GM12878 (cell line): Measurements from ENCODE around the gene SNRPB2. TPM values are rescaled to one million over a fixed set of nuclear protein-coding genes. Genes with fewer than 3 reads are reported as not detected.

ENCODE experiments used
- ATAC-seq: fragments of 200-7000 bp; cut with Tn5 transposase; 3 replicates; pipeline ENCODE4 v1.9.1; 2020; ENCODE audit warnings: mild to moderate bottlenecking, moderate library complexity
- BruUV-seq: library from RNA; stranded (reverse); fragments of 400-500 nt; replicated peaks from 2 replicates; lab custom pipeline; 2021; lab: Mats Ljungman, UMichigan
- CTCF ChIA-PET: fragments of 300-600 bp; sonication (Branson Sonifier 250); formaldehyde crosslinking; extraction: SDS; loops from one replicate; lab custom pipeline; 2021; ENCODE audit warnings: inconsistent platforms; lab: Yijun Ruan, JAX
- POLR2A ChIA-PET: fragments of 350-600 bp; formaldehyde crosslinking; extraction: SDS; loops from one replicate; lab custom pipeline; 2021; ENCODE audit warnings: inconsistent platforms; lab: Charles Lee
- RAD21 ChIA-PET: fragments of 300-600 bp; sonication (Branson Sonifier 250); formaldehyde crosslinking; loops from one replicate; lab custom pipeline; 2023; ENCODE audit warnings: antibody characterized with exemption; ENCODE audit not compliant: unreplicated experiment; lab: Charles Lee
- SMC1A ChIA-PET: fragments of 300-600 bp; sonication (Branson Sonifier 250); formaldehyde crosslinking; loops from one replicate; lab custom pipeline; 2023; ENCODE audit not compliant: unreplicated experiment, uncharacterized antibody; lab: Charles Lee
- DNase-seq: peaks from one replicate; pipeline ENCODE4 v3.0.0-alpha.2; 2011; ENCODE audit warnings: low read depth, low spot score
- FAIRE-seq: peaks from 3 replicates; lab custom pipeline; 2011; peaks lifted over from hg19 to GRCh38; lab: Jason Lieb, UNC
- H2AFZ ChIP-seq: 2 replicates; pipeline ENCODE4 v1.6.0; 2011; ENCODE audit warnings: low read depth, low read length, control low read depth; ENCODE audit not compliant: control insufficient read depth
- H3K27ac ChIP-seq: 2 replicates; pipeline ENCODE4 v1.5.1; 2011; ENCODE audit warnings: control low read depth; ENCODE audit not compliant: control insufficient read depth, insufficient read depth
- H3K27me3 ChIP-seq, 2 experiments: replicated peaks in 1 of 2; 2 replicates each; pipeline versions ENCODE4 v1.6.0 to v1.6.1; 2011; ENCODE audit warnings: low read length in 1 of 2; ENCODE audit not compliant: control insufficient read depth in 2 of 2, insufficient read depth in 2 of 2
- H3K36me3 ChIP-seq, 2 experiments: 2 replicates each; pipeline ENCODE4 v1.5.1; 2011; ENCODE audit warnings: low read length in 1 of 2; ENCODE audit not compliant: control insufficient read depth in 2 of 2, insufficient read depth in 2 of 2
- H3K4me1 ChIP-seq: 2 replicates; pipeline ENCODE4 v1.6.1; 2011; ENCODE audit warnings: mild to moderate bottlenecking, low read length, moderate library complexity, mixed read lengths; ENCODE audit not compliant: control insufficient read depth, insufficient read depth
- H3K4me2 ChIP-seq: 2 replicates; pipeline ENCODE4 v1.6.0; 2011; ENCODE audit warnings: control low read depth; ENCODE audit not compliant: control insufficient read depth, insufficient read depth
- H3K4me3 ChIP-seq: fragments of 200-600 bp; sonication (generic); 2 replicates; pipeline ENCODE4 v1.5.1; 2016
- H3K79me2 ChIP-seq: 2 replicates; pipeline ENCODE4 v1.6.0; 2011; ENCODE audit warnings: low read length; ENCODE audit not compliant: control insufficient read depth, insufficient read depth
- H3K9ac ChIP-seq: 2 replicates; pipeline ENCODE4 v1.8.0; 2011; ENCODE audit warnings: low read length, control low read depth, mixed read lengths; ENCODE audit not compliant: control insufficient read depth, insufficient read depth
- H3K9me3 ChIP-seq: replicated peaks from 3 replicates; pipeline ENCODE4 v1.5.1; 2011; ENCODE audit warnings: mild to moderate bottlenecking, low read length; ENCODE audit not compliant: control insufficient read depth, insufficient read depth
- H4K20me1 ChIP-seq: 2 replicates; pipeline ENCODE4 v1.6.0; 2011; ENCODE audit not compliant: control insufficient read depth, insufficient read depth
- CHD1 ChIP-seq: IDR thresholded peaks from 2 replicates; pipeline ENCODE4 v1.6.1; 2012; ENCODE audit warnings: low read depth, low read length, improper control_type of control experiment
- CREM ChIP-seq: IDR thresholded peaks from 2 replicates; pipeline ENCODE4 v1.6.1; 2014; ENCODE audit warnings: antibody characterized with exemption, low read depth
- CTCF ChIP-seq, 3 experiments: IDR thresholded peaks in 2 of 3; conservative IDR thresholded peaks in 1 of 3; 2 replicates each; pipeline ENCODE4 v1.5.1; 2011; ENCODE audit warnings: low read depth in 3 of 3, low read length in 3 of 3, mild to moderate bottlenecking in 3 of 3, control low read depth in 2 of 3, moderate library complexity in 2 of 3, inconsistent platforms in 1 of 3, mixed read lengths in 1 of 3; ENCODE audit not compliant: control insufficient read depth in 2 of 3, insufficient read depth in 1 of 3; ENCODE audit errors: extremely low read depth in 1 of 3
- E4F1 ChIP-seq: fragments of 450-650 bp; IDR thresholded peaks from 2 replicates; pipeline ENCODE4 v1.6.1; 2018; ENCODE audit warnings: borderline replicate concordance, mild to moderate bottlenecking; ENCODE audit not compliant: partially characterized antibody
- ESRRA ChIP-seq: IDR thresholded peaks from 2 replicates; pipeline ENCODE4 v1.6.1; 2012; ENCODE audit warnings: mild to moderate bottlenecking, low read length, improper control_type of control experiment
- HDGF ChIP-seq: fragments of 450-650 bp; IDR thresholded peaks from 2 replicates; pipeline ENCODE4 v1.6.1; 2016; ENCODE audit warnings: antibody characterized with exemption
- MYB ChIP-seq: fragments of 150-350 bp; IDR thresholded peaks from 2 replicates; pipeline ENCODE4 v1.6.1; 2014; ENCODE audit warnings: mild to moderate bottlenecking, low read depth, low read length, borderline replicate concordance
- MYC ChIP-seq: IDR thresholded peaks from 2 replicates; pipeline ENCODE4 v1.6.1; 2011; ENCODE audit warnings: mild to moderate bottlenecking, low read length, moderate library complexity, inconsistent platforms; ENCODE audit not compliant: insufficient read depth, insufficient replicate concordance, insufficient read length, severe bottlenecking
- NBN ChIP-seq: fragments of 450-650 bp; IDR thresholded peaks from 2 replicates; pipeline ENCODE4 v1.6.1; 2016
- NR2C2 ChIP-seq: IDR thresholded peaks from 2 replicates; pipeline ENCODE4 v1.6.1; 2011; ENCODE audit warnings: borderline replicate concordance, low read depth; ENCODE audit not compliant: control insufficient read depth, insufficient read length
- PAX8 ChIP-seq: fragments of 450-650 bp; IDR thresholded peaks from 2 replicates; pipeline ENCODE4 v1.6.1; 2017; ENCODE audit warnings: mild to moderate bottlenecking, moderate library complexity
- RBBP5 ChIP-seq: fragments of 200-600 bp; sonication (generic); conservative IDR thresholded peaks from 2 replicates; pipeline ENCODE4 v1.6.1; 2016
- RCOR1 ChIP-seq: conservative IDR thresholded peaks from 2 replicates; pipeline ENCODE4 v1.6.1; 2012; ENCODE audit warnings: low read depth, low read length, improper control_type of control experiment
- RELA ChIP-seq: fragments of 450-650 bp; IDR thresholded peaks from 2 replicates; pipeline ENCODE4 v1.8.0; 2014; ENCODE audit warnings: borderline replicate concordance; ENCODE audit not compliant: partially characterized antibody
- REST ChIP-seq: IDR thresholded peaks from 2 replicates; pipeline ENCODE4 v1.6.1; 2012; ENCODE audit warnings: mild to moderate bottlenecking, low read depth, low read length
- USF2 ChIP-seq: IDR thresholded peaks from 2 replicates; pipeline ENCODE4 v1.6.1; 2011; ENCODE audit warnings: low read depth, low read length, improper control_type of control experiment, borderline replicate concordance
- WGBS: methylation state at CpG from one replicate; pipeline ENCODE4 v1.1.6; 2016; ENCODE audit warnings: low lambda C conversion rate; ENCODE audit not compliant: insufficient replicate concordance, insufficient coverage; ENCODE audit errors: missing lambda C conversion rate; 5-methylcytosine and 5-hydroxymethylcytosine counted together
- in situ Hi-C: fragments of 300-500 bp; cut with MboI; formaldehyde crosslinking; loops from 9 replicates; pipeline ENCODE4 v1.14.3; 2018; ENCODE audit warnings: mixed read lengths
- intact Hi-C: fragments of 100-400 bp; cut with micrococcal nuclease; formaldehyde crosslinking; loops from one replicate; pipeline ENCODE4 v1.14.2; 2022; ENCODE audit not compliant: unreplicated experiment
- polyA plus RNA-seq, 11 experiments: library from polyadenylated mRNA; depleted of rRNA in 4 of 11; unstranded in 6 of 11; stranded (reverse) in 5 of 11; fragments of >200 nt; fragmentation: Nextera tagmentation in 4 of 11; fragmentation: Illumina TruSeq in 1 of 11; extraction: Ambion mirVana in 4 of 11; extraction: Trizol in 1 of 11; gene quantifications; 1 replicate in 1 of 11; 2 replicates in 10 of 11; pipeline versions ENCODE4 v1.2.1 to v1.2.3, GENCODE V29; 2011 to 2016; ENCODE audit warnings: inconsistent platforms in 2 of 11, missing spikeins in 2 of 11, low read depth in 1 of 11
- total RNA-seq, 4 experiments: library from RNA; depleted of rRNA in 3 of 4; stranded (reverse); fragments of >200 nt in 3 of 4; fragmentation: Illumina TruSeq in 1 of 4; extraction: Trizol in 1 of 4; gene quantifications; 2 replicates each; pipeline versions ENCODE4 v1.2.1 to v1.2.3, GENCODE V29; 2013 to 2021

SNRPB2 gene
- total and polyA plus RNA-seq, 10 of the 15 experiments (the other 5 are each of a cell fraction or from before 2014, with no cell fraction given) = 63.5 to 245 (median 136) TPM

- H3K4me1 ChIP-seq = no peaks in the 10 kb centered on the region
- H3K9ac ChIP-seq = no peak overlapping the region
- no peaks in the 10 kb centered on the region for H3K27me3 ChIP-seq
- SMC1A ChIA-PET = no interaction called here
- POLR2A ChIA-PET = no interaction called here
- intact Hi-C loops = no loop called here
- H3K4me3 ChIP-seq = no peak overlapping the region
- no peak overlapping the region for H3K27ac ChIP-seq
- H3K4me2 ChIP-seq = no peak overlapping the region
- ATAC-seq = no peak
- no TSS peak for BruUV-seq
- FAIRE-seq = no peak
- no peaks in the 10 kb centered on the region for H3K79me2 ChIP-seq
- RAD21 ChIA-PET = no interaction called here
- in situ Hi-C loops = no loop called here
- WGBS = 42% methylated on average over 3 of the region's 3 CpGs
- H2AFZ ChIP-seq = no peak overlapping the region
- no peaks in the 10 kb centered on the region for H4K20me1 ChIP-seq
- no peaks in the 10 kb centered on the region for H3K9me3 ChIP-seq
- no peaks in the 10 kb centered on the region for H3K36me3 ChIP-seq
- CTCF ChIA-PET = no interaction called here
- DNase-seq = no peak
- no peak for TF ChIP-seq HDGF
- no peak for TF ChIP-seq CREM
- TF ChIP-seq NBN = no peak
- TF ChIP-seq CTCF (IDR thresholded peaks at IDR 0.05 in 2 of 3, conservative IDR thresholded peaks at IDR 0.05 in 1 of 3; ENCODE audit: control insufficient read depth in 2 of 3, extremely low read depth in 1 of 3, insufficient read depth in 1 of 3, low read depth in 3 of 3, low read length in 3 of 3) = no peak
- no peak for TF ChIP-seq RCOR1
- TF ChIP-seq E4F1 = no peak
- TF ChIP-seq USF2 = no peak
- no peak for TF ChIP-seq MYC
- no peak for TF ChIP-seq ESRRA
- no peak for TF ChIP-seq MYB
- TF ChIP-seq CHD1 = no peak
- no peak for TF ChIP-seq RBBP5
- no peak for TF ChIP-seq REST
- no peak for TF ChIP-seq NR2C2
- no peak for TF ChIP-seq PAX8
- TF ChIP-seq RELA = no peak
Observed at GRCh38 chr20:16694161-16694560, 35.7 kb upstream of the SNRPB2 start.
